Activated CD4-positive, alpha-beta T cell treated with anti-CD3 and anti-CD28 coated beads, Interleukin-2, Interleukin-6, amounts not matched to agents 100 ng/mL and 50 ng/mL, durations not matched to agents 16 hours and 8 hours (primary cell): ENCODE data around the gene CNTN6.

Source experiments
- DNase-seq: peaks from one replicate; pipeline ENCODE4 v3.0.0-alpha.2; 2020

CNTN6 gene

DNA sequence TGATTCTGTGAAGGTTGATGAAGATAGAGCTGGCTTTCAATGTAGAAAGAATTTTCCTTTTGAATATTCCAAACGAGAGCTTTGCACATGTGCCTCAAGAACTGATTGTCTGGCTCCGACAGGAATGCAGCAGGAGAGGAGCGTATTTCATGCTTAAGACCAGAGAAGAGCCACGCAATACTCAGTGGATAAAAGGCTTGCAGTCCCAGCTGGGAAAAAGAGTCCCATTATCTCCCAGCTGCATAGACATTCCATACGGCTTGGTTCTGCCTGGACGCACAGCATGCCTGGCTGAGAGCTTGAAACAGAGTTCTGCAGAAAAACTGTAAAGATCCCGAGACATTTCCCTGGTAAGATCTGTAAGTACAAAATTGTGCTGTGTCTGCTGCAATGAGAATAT, at the start of gene CNTN6:
Gene CNTN6, plus strand, starts transcription at position 254 of the 400 bp plus-strand sequence. CDS start 54,985 bp downstream, outside the sequence.
- DNase-seq, result no peak

DNA sequence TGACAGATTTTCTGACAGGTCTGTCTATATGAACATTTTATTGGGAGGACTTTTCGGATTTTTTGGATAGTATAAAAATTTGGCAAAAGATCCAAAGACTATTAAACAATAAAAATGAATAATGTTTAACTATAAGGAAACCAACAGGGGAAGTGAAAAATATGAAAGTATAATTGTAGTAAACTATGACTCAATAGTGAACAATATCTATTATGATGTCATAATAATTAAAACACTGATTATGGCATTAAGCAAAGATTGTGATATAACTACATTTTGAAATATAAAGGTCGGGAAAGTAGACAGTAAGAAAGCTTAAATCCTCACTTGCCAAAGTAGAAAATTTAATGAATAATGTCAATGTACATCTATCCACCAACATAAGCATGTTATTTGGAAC, 44.3 kb upstream of the CNTN6 start:
- DNase-seq, result no peak

DNA sequence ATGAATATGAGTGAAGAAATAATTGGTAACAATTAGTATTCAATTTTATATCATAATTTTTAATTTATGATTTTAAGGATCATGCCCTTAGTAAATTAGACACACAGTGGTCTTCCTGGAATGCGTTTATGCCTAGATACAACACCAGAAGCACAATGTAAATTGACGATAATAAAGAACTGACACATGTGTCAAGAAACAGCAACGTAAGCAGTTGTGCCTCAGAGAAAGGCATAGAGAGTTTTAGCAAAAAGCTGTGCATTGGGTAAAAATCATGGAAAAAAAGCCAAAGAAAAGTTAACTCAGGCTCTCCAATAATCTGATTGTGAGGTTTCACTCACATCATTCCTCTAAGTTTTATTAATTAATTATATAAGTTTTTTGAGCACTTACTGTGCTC, 37.0 kb upstream of the CNTN6 start:
- no peak for DNase-seq

DNA sequence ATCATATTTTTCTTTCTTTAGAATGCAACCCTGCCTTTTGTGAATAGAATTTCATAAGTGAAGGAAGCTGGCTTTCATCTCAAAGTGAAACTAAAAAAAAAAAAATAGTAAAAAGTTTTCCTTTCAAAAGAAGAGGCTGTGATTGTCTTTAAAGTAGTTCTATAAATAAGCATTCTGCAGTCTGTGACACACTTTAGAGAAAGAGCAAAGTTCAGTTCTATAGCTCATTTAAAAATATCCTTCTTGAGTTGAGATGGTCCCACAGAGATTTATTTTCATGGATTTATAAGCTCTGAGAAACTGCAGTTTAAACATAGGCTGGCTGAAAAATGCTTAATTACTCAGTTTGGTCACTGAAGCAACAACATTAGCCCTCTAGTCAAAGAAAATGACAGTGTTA, 36.1 kb upstream of the CNTN6 start:
- DNase-seq, result no peak

DNA sequence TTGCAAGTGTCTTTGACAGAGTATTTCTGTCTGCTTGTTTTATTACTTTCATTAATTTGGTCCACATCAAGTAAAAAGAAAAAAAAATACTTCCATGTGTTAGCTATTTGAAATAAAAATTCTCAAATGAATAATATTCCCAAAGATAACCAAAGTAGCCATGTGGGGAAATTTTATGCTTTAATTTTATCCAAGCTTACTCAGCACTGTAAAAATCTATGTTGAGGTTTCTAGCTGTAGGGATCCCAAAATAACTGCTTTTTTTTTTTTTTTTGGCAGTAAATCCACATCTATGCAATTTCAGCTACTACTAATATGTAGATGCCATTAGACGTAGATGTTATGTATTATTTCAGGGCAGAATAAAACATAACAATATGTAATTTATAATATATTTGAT, 35.4 kb upstream of the CNTN6 start:
- no peak for DNase-seq

DNA sequence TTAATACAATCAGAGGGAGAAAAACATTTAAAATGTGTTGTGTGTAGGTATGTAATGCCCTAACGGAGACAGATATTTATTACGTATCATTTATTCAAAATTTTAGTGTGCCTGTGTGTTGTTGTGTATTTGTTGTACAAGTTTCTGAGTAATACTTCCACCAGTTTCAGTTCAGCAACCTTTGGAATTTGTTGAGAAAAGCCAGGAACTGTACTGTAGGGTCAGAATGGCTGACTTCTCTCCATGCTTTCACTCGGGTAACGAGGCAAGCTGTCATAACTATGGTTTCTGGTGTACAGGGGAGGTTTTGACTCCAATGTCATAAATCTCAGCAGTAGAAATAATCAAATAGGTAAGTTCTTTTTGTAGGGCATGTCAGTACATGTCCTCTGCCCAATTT, 23.8 kb upstream of the CNTN6 start:
- DNase-seq, result no peak

DNA sequence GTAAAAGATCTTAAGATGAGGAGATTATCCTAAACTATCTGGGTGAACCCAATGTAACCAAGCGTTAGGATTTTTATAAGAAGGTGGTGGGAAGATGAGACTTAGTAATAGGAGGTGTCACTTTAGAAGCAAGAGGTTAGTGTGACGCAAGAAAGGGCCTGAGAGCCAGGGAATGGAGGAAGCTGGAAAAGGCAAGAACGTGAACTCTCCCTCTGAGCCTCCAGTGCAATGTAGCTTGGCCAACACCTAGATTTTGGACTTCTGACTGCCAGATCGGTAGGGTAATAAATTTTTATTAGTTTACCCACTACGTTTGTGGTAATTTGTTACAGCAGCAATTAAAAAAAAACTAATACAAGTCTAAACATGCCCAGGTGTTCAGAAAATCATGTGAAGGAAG, 20.8 kb upstream of the CNTN6 start:
- DNase-seq, result no peak

DNA sequence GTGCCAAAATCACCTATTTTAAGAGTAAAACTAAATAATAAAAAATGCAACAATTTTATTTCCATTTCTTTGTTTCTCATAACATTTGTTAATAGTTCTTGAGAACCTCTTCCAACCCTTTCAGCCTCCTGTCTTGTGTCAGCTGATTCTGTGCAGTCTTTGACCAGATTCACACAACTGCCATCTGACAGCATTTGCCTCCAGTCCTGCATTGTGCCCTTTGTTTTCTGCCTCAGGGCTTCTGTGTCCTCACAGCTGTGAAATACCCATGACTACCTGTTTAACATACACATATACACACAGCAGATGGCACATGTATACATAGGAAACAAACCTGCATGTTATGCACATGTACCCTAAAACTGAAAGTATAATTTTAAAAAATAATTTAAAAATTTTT, 13.2 kb upstream of the CNTN6 start:
- no peak for DNase-seq

DNA sequence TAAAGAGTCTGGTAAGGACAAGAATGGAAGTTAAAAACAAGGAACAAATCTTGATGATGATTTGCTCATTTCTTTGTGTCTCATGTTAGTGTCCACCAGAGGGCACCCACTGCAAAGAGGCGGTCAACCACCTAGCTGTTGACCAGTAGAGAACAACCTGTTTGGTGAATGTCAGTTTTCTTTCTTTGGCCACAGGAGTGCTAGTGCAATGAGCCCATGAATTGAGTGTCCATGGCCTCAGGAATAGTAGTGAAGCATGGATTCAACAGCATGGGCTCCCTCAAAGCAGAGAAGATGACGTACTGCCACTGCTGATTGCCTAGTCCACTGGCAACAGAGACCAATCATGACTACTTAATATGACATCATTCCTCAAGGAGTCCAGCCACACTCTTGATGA, 10.7 kb upstream of the CNTN6 start:
- peak; percentile 1 for DNase-seq

DNA sequence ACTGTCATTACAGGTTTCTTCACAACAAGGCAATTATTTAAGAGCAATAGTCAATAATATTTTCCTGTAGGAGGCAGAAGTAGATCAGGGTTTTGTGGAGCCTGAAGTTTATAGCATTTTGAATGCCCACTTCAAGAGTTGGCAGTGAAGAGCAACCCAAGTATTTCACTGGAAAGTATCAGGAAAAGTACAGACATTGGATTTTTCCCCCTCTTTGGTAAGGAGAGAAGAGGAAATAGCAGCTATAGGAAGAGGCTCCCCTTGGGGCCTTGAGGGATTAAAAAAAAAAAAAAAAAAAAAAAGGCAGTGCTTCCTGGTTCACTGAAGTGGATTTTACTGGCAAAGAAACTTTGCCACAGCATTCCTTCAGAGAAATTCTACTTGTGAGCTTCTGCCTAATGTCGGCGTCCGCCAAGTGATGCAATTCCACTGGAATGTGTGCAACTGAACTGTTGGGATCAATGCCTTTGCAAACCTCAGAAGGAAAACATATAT, 5.7 kb upstream of the CNTN6 start:
- DNase-seq, result no peak

DNA sequence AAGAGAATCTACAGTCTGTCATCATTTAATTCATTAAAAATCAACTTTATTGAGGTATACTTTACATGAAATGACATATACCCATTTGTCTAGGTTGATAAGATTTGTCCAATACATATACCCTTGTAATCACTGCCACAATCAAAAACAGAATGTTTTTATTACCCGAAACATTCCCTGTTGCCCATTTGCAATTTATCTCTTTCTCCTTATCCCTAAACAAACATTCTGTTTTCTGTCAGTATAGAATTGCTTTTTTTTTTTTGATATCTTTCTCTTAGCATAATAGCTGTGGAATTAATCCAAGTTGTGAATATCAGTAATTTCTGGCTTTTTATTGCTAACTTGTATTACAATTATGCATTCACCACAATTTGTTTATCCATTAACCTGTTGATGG, 4.3 kb upstream of the CNTN6 start:
- DNase-seq, result no peak

DNA sequence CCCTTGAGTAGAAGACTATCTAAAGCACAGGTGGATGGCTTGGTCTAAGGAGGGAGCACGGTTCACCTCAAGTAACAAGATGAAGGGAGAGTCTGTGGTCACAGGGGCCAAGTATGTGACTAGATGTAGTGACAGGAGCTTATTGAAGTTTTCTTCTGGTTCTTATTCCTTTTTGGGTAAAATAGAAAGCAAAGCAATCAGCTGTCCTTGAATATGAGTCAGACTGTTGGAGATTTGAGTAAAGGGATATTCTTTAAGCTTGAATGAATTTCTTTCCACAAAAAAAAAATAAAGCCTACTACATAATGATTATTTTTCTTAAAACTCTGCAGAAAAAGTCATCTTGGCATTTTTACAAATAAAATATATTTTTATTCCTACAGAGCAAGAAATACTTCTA, 1.5 kb upstream of the CNTN6 start:
- no peak for DNase-seq

DNA sequence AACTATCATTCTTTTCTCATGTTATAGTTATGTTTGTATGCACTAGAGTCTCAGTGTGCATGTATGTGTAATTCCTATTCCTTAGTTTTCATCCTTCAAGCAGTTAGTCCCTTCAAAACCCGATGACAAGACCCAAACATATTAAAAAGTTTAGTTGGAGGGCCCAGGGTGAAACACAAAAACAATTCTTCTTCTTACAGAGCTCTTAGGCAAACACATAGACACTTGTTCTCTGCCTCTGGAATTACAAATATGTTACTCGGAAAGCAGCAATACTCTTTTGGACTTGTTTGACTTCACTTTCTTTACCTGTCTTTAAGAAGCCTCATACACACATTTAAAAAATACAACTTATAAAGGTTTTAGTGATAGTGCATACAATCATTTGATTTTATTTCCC, 763 bp upstream of the CNTN6 start:
- DNase-seq, result no peak

DNA sequence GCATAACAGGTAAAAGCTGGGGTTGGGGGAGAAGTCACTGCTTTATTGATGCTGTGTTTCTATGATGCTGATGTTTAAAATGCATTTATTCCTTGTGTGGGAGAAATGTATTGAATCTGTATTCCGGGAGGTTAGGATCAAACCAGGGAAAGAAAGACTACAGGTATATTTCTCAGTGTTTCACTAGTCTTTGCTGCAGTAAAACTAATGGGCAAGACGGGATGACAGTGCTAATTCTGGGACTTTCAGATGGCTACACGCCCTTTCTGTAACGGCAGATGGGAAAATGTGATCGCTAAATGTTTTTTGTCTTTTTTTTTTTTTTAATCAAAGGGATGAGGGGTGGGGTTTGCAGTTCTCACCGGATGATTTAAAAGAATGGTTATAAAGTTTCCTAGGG, 393 bp downstream of the CNTN6 start:
- DNase-seq, result no peak

DNA sequence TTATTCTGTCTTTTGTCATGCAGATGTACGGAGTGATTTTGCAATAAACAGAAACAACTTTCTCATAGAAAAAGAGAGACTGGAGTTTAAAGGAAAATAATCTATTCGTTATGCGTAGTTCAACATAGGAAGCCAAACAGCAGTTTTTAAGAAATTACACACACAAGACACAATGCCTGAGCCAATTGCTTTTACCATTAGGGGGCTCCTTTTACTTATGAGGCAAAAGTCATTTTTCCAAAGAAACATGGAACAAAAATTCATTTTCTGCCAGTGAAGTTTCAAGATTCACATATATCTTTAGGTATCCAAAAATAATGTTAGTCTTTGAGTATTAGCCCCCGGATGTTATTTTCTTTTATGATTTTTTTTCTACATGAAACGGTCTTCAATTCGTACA, 10.7 kb downstream of the CNTN6 start:
- no peak for DNase-seq

DNA sequence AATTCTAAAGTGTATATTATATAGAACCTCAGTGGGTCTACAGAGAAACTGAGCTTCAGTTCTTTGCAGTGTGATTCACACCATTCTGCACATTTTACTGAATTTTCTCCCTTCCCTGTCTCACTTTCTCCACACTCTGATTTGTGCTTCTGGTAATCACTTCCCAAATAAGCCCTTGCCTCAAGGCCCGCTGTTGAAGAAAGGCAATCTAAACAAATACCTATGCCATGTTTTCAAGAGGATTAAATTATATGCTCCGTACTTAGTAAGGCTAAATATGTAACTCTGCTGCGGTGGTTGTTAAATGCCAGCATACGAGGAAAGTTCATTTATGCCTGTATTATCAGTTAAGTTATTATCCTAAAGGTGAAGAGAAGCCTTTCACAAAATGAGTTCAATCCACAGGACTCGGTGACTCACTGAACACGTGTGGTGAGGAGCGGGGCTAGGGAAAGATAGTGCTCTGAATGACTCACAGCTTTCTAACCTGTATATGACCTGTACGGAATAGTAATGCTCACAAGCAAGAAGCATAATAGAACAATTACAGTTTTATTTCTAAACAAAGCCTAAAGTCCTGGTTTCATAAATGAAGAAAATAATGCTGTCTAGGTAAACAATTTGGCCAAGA, 25.1 kb downstream of the CNTN6 start:
- DNase-seq, result no peak

DNA sequence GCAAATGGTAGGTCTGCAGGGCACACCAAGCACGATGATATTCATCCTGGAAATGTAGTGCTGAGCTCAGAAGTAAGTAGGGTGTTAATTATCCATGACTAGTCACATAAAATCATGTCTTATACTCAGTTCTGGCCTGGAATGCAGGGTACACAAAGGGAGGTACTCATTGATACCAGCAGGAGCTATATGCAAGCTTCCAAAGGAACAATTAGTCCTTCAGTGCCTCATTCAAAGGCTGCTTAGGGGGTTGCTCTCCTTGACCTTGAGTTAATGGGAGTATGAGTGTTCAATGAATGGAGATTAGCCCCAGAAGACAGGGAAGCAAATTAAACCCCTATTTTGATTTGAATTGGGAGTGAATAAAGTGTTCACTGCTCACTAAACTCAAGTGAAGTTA, 38.3 kb downstream of the CNTN6 start:
- DNase-seq, result no peak

DNA sequence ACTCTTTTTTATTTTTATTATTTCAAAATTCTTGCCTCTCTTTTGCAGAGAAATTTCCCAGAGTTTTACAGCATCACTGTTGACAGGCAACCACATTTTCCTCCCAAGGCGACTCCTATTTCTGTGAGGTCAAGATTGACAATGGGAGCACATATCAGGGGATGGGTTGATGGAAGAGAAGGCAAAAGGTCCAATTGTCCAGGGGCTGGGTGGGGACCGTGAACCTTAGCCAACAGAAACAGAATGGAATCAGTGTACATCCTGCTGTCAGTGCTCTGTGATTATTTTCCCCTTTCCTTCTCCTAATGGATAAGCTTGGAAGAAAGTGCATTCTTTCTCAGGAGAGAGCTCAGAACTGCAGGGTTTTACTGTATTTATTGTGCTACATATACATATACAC, 42.4 kb downstream of the CNTN6 start:
- no peak for DNase-seq

DNA sequence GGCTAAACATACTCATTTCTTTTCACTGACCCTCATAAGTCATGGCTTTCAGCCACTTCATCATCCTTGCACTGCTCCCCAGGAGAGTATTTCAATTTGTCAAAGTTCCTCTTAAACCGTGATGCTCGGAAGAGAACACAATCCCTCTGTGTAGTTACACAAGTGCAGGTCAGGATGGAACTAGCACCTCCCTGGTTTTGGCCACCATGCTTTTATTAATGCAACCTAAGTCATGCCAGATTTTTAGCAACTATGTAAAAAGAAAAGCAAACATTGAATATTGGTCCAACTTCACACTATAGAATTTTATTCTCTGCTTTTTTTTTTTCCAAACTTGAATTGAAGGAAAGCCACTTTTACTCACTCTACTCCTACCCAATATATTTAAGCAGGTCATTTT, 45.2 kb downstream of the CNTN6 start:
- DNase-seq, result no peak

DNA sequence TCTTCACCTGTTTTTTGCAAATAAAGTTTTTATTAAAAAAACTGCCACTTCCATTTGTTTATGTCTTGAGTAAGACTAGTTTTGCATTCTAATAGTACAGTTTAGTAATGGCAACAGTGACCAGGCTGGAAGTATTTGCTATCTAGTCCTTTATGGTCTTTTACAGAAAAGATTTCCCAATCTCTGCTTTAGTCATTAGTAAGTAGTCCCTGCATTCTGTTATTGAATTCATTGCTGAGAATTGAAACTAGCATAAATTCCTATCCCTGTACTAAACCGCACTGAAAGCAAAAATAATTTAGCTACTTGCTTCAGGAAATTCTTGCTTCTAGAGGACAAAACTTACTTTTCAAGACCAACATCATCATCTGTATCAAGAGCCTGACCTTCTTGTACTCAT, 46.2 kb downstream of the CNTN6 start:
- DNase-seq, result no peak

DNA sequence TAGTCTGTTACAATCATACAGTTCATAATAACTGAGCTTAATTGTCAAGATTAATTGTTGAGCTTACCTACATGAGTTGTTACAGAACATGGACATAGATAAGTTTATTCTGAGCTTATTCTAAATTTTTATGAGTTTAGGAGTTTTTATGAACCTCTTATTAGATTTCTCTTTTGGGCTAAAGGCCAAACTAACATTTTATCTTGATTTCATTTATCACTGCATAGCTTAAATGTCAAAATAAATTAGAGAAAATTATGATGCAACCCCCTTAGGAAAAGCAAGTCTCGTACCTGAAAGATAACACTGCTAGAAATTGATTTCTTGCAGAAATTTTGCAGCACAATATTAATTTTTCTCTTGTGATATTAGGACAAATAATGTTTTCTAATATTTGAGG, 54.5 kb downstream of the CNTN6 start:
- no peak for DNase-seq

DNA sequence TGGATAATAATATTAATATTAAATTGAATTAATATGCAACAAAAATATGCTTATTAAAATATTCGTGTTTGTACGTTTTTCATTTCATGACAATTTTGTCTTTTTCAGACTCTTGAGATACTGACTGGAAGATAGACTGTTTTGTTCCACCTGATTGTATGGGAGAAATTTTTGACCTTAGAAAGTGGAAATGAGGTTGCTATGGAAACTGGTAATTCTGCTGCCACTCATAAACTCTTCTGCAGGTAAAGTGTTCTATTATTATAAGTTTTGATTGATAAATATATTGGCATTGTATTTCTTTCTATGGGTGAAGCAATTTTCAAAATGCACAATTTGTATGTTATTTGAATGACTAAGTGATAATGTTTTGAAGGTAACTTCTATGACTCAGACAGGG, 55.0 kb downstream of the CNTN6 start:
- no peak for DNase-seq

DNA sequence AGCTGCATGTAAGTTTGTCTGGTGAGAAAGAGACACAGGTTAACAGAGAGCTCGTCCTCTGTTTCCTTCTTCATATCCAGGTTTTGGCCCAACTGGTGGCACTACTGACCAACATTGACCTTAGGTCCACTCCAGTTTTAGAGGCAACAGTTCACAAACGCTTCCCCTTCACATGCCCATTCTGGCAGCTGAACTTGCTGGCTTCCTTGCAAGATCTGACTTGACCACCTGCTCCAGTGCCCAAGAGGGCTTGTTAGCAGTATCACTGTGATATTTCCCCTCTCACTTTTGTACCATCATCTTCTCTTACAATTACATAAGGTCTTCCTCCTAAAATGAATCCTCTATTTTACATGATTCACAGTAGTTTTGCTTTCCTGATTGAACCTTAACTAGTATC, 71.3 kb downstream of the CNTN6 start:
- no peak for DNase-seq

DNA sequence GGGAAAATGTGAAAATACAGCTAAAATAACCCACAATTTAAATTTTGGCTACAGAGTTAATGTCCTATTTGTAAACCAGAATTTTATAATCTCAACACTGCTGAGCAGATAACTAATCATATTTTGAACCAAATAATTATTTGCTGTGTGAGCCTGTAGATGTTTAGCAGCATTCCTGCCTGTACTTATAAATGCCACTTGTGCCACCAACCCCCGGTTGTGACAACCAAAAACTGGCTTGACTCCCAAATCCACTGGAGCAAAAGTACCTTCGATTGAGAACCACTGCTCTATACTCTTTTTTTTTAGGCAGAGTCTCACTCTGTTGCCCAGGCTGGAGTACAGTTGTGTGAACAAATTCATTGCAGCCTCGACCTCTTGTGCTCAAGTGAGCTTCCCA, 78.5 kb downstream of the CNTN6 start:
- no peak for DNase-seq

DNA sequence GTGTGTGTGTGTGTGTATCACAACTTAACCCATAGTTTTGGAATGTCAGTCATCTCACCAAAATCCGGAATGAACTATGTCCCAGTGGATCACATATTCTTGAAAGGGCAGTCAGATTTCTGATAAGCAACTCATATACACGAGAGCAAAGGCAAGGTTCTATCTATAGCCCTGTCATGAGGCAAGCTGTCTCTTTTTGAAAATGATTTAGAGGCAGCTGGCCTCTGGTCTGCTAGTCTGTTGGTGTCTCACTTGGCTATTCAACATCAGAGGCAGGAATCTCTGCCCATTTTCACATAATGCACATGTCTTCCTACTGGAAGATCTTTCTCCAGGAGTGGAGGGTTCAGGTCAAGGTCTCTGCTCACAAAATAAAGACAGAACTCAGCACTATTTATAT, 79.8 kb downstream of the CNTN6 start:
- DNase-seq, result no peak

DNA sequence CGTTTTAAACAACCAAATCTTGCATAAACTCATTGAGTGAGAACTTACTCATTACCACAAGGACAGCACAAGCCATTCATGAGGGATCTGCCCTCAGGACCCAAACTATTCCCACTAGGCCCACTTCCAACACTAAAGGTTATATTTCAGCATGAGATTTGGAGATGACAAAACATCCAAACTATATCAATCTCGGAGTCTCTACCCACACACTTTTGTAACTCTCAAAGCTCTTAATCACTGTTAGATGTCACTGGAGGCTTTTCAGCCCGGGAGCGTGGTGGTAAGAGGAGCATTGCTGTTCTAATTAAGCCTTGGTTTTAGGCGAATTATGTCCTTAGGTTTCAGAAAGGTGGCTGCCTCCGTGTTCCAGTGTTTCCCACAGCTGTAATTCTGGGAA, 86.3 kb downstream of the CNTN6 start:
- DNase-seq, result no peak
